Measurements from ENCODE around the gene RNF187. TPM values are rescaled to one million over a fixed set of nuclear protein-coding genes. Genes with fewer than 3 reads are reported as not detected.

Gene RNF187
- total RNA-seq, 2 donors from 2014 or later: 103 to 112 TPM

GRCh38 chr1:228445843-228446650 lies 41.1 kb upstream of the RNF187 start:
- peak; percentile 81 for DNase-seq
- H3K27me3 Mint-ChIP-seq (ENCODE audit: insufficient read depth): peaks cover 89% of the 10 kb centered on the region

GRCh38 chr1:228446852-228447251 lies 40.3 kb upstream of the RNF187 start:
- TF ChIP-seq CTCF (conservative IDR thresholded peaks at IDR 0.05): peak; percentile 47
- Histone ChIP-seq H3K4me3 (ENCODE audit: low read length) (no peak overlapping the region), H3K9me3 (ENCODE audit: control insufficient read depth, low read length) (no peaks in the 10 kb centered on the region), H3K36me3 (ENCODE audit: control insufficient read depth, insufficient read depth, low read length) (no peaks in the 10 kb centered on the region), H3K27ac (ENCODE audit: low read depth, low read length) (no peak overlapping the region), H3K27me3 (ENCODE audit: control insufficient read depth, insufficient read depth, low read length, poor library complexity, severe bottlenecking) (peaks cover 55% of the 10 kb centered on the region), H3K9ac (ENCODE audit: extremely low read depth, low read length, poor library complexity, severe bottlenecking) (no peak overlapping the region), H3K4me1 (ENCODE audit: control insufficient read depth, insufficient read depth, low read length) (no peaks in the 10 kb centered on the region)
- Mint-ChIP-seq H3K27me3 (ENCODE audit: insufficient read depth) (peaks cover 81% of the 10 kb centered on the region), H3K4me3 (peak overlapping the region; percentile 65), H3K9me3 (peaks cover 3% of the 10 kb centered on the region), H3K4me1 (peaks cover 20% of the 10 kb centered on the region), H3K36me3 (ENCODE audit: low read depth) (no peaks in the 10 kb centered on the region), H3K27ac (no peak overlapping the region)
- WGBS, 2 experiments (ENCODE audit: insufficient coverage in 1 of 2, insufficient read length in 1 of 2): 36 to 40% methylated on average over 10 to 15 of the region's 15 CpGs
- peak; percentile 79 for DNase-seq

More at GRCh38 chr1:228445843-228446650, 41.1 kb upstream of the RNF187 start:
- no peak for TF ChIP-seq CTCF (conservative IDR thresholded peaks at IDR 0.05)
- H3K4me1 Mint-ChIP-seq: peaks cover 20% of the 10 kb centered on the region
- Histone ChIP-seq H3K9me3 (ENCODE audit: control insufficient read depth, low read length) (no peaks in the 10 kb centered on the region), H3K36me3 (ENCODE audit: control insufficient read depth, insufficient read depth, low read length) (no peaks in the 10 kb centered on the region), H3K4me1 (ENCODE audit: control insufficient read depth, insufficient read depth, low read length) (no peaks in the 10 kb centered on the region), H3K4me3 (ENCODE audit: low read length) (peak overlapping the region; percentile 77), H3K9ac (ENCODE audit: extremely low read depth, low read length, poor library complexity, severe bottlenecking) (peak overlapping the region; percentile 17), H3K27me3 (ENCODE audit: control insufficient read depth, insufficient read depth, low read length, poor library complexity, severe bottlenecking) (peaks cover 61% of the 10 kb centered on the region), H3K27ac (ENCODE audit: low read depth, low read length) (no peak overlapping the region)
- peak overlapping the region; percentile 65 for H3K4me3 Mint-ChIP-seq
- 4 to 10% methylated on average over 25 to 50 of the region's 51 CpGs for WGBS, 2 experiments (ENCODE audit: insufficient coverage in 1 of 2, insufficient read length in 1 of 2)
- peaks cover 3% of the 10 kb centered on the region for H3K9me3 Mint-ChIP-seq
- no peak overlapping the region for H3K27ac Mint-ChIP-seq
- no peaks in the 10 kb centered on the region for H3K36me3 Mint-ChIP-seq (ENCODE audit: low read depth)

- Mint-ChIP-seq H3K4me3 (no peak overlapping the region), H3K36me3 (ENCODE audit: low read depth) (no peaks in the 10 kb centered on the region), H3K9me3 (peaks cover under 1% of the 10 kb centered on the region), H3K27me3 (ENCODE audit: insufficient read depth) (peaks cover 66% of the 10 kb centered on the region), H3K27ac (no peak overlapping the region), H3K4me1 (peaks cover 16% of the 10 kb centered on the region)
- Histone ChIP-seq H3K27ac (ENCODE audit: low read depth, low read length) (no peak overlapping the region), H3K4me3 (ENCODE audit: low read length) (no peak overlapping the region), H3K4me1 (ENCODE audit: control insufficient read depth, insufficient read depth, low read length) (no peaks in the 10 kb centered on the region), H3K9ac (ENCODE audit: extremely low read depth, low read length, poor library complexity, severe bottlenecking) (no peak overlapping the region), H3K27me3 (ENCODE audit: control insufficient read depth, insufficient read depth, low read length, poor library complexity, severe bottlenecking) (peaks cover 43% of the 10 kb centered on the region), H3K9me3 (ENCODE audit: control insufficient read depth, low read length) (no peaks in the 10 kb centered on the region), H3K36me3 (ENCODE audit: control insufficient read depth, insufficient read depth, low read length) (no peaks in the 10 kb centered on the region)
- no peak for TF ChIP-seq CTCF (conservative IDR thresholded peaks at IDR 0.05)
- 80 to 84% methylated on average over 2 to 6 of the region's 6 CpGs for WGBS, 2 experiments (ENCODE audit: insufficient coverage in 1 of 2, insufficient read length in 1 of 2)
- DNase-seq: no peak
Observed at GRCh38 chr1:228448372-228448771, 38.8 kb upstream of the RNF187 start.

All from endodermal cell (in vitro differentiated cells).